Thyroid gland (tissue), 4 donors: ENCODE measurements around the gene ZC3H12C. TPM values are rescaled to one million over a fixed set of nuclear protein-coding genes. Genes with fewer than 3 reads are reported as not detected.
A peak's percentile ranks its signal among the peaks of the same experiment; 100 is the strongest.

ENCODE experiments used
- DNase-seq, 2 donors: peaks; one replicate each; pipeline ENCODE4 v3.0.0-alpha.2; 2019
- H3K27ac ChIP-seq, 3 donors: fragments of 200-600 bp; sonication (generic); 1 replicate in 2 of 3; 2 replicates in 1 of 3; pipeline ENCODE4 v1.5.1; 2016 to 2019; ENCODE audit warnings: mild to moderate bottlenecking in 1 of 3, moderate library complexity in 1 of 3
- H3K27me3 ChIP-seq: fragments of 200-600 bp; sonication (generic); one replicate; pipeline ENCODE4 v1.5.1; 2019
- H3K36me3 ChIP-seq, 2 donors: fragments of 200-600 bp; sonication (generic); one replicate each; pipeline ENCODE4 v1.5.1; 2016 to 2019
- H3K4me1 ChIP-seq, 2 donors: fragments of 200-600 bp; sonication (generic); one replicate each; pipeline ENCODE4 v1.5.1; 2017 to 2019
- H3K4me3 ChIP-seq, 3 donors: fragments of 200-600 bp; sonication (generic); replicated peaks in 1 of 3; 1 replicate in 2 of 3; 2 replicates in 1 of 3; pipeline ENCODE4 v1.5.1; 2016; ENCODE audit warnings: mild to moderate bottlenecking in 1 of 3
- H3K9me3 ChIP-seq: fragments of 200-600 bp; sonication (generic); one replicate; pipeline ENCODE4 v1.5.1; 2017
- CTCF ChIP-seq, 6 experiments: fragments of 200-600 bp in 3 of 6; fragments of 450-650 bp in 3 of 6; sonication (generic) in 3 of 6; IDR thresholded peaks; one replicate each; pipeline ENCODE4 v1.5.1; 2016 to 2019; ENCODE audit warnings: antibody characterized with exemption in 6 of 6, mild to moderate bottlenecking in 2 of 6, inconsistent platforms in 1 of 6, moderate library complexity in 1 of 6
- POLR2A ChIP-seq, 2 donors: fragments of 450-650 bp; IDR thresholded peaks; one replicate each; pipeline ENCODE4 v1.6.1; 2017; ENCODE audit warnings: antibody characterized with exemption in 2 of 2, mild to moderate bottlenecking in 2 of 2, moderate library complexity in 1 of 2
- WGBS, 2 donors: methylation state at CpG; one replicate each; pipeline ENCODE4 v1.1.5; 2017; 5-methylcytosine and 5-hydroxymethylcytosine counted together
- intact Hi-C: fragments of 100-400 bp; cut with DNase I; formaldehyde crosslinking; loops from one replicate; pipeline ENCODE4 v1.15.1; 2023
- total RNA-seq, 4 donors: library from RNA; depleted of rRNA; stranded (reverse); fragments of >200 nt; gene quantifications; one replicate each; pipeline ENCODE4 v1.2.3, GENCODE V29; 2016

ZC3H12C gene
- total RNA-seq, 4 donors from 2014 or later: 20.9 to 49.7 (median 30.6) TPM

GRCh38 chr11:110096496-110096895 lies 3.3 kb downstream of the ZC3H12C start:
- Histone ChIP-seq H3K9me3 (no peaks in the 10 kb centered on the region), H3K27ac (no peak overlapping the region), H3K4me1 (peaks cover 33 to 49% of the 10 kb centered on the region in 2 donors), H3K36me3 (no peaks in the 10 kb centered on the region), H3K27me3 (no peaks in the 10 kb centered on the region), H3K4me3 (no peak overlapping the region)
- TF ChIP-seq POLR2A (IDR thresholded peaks at IDR 0.05) (peak in 1 of 2 donors; percentile 22), CTCF (IDR thresholded peaks at IDR 0.05) (no peak)
- WGBS, 2 donors: 46 to 48% methylated on average over 5 of the region's 5 CpGs
- intact Hi-C loops: no loop called here
- DNase-seq: peak; percentile 62 to 64

GRCh38 chr11:110097459-110098012 lies 4.3 kb downstream of the ZC3H12C start:
- H3K4me3 ChIP-seq: no peak overlapping the region
- TF ChIP-seq CTCF (IDR thresholded peaks at IDR 0.05): no peak
- no peak for TF ChIP-seq POLR2A (IDR thresholded peaks at IDR 0.05)
- H3K4me1 ChIP-seq: peaks cover 31 to 45% of the 10 kb centered on the region in 2 donors
- H3K27me3 ChIP-seq: no peaks in the 10 kb centered on the region
- no peaks in the 10 kb centered on the region for H3K36me3 ChIP-seq
- intact Hi-C loops: no loop called here
- no peaks in the 10 kb centered on the region for H3K9me3 ChIP-seq
- H3K27ac ChIP-seq: no peak overlapping the region
- no peak for DNase-seq
- 93% methylated on average over 5 of the region's 5 CpGs for WGBS, 2 donors

- no peak for DNase-seq
- Histone ChIP-seq H3K27me3 (no peaks in the 10 kb centered on the region), H3K36me3 (no peaks in the 10 kb centered on the region), H3K27ac (no peak overlapping the region), H3K4me1 (peaks cover 31 to 45% of the 10 kb centered on the region in 2 donors), H3K9me3 (no peaks in the 10 kb centered on the region), H3K4me3 (no peak overlapping the region)
- intact Hi-C loops: no loop called here
- TF ChIP-seq CTCF (IDR thresholded peaks at IDR 0.05) (no peak), POLR2A (IDR thresholded peaks at IDR 0.05) (no peak)
- WGBS, 2 donors: 85 to 86% methylated on average over 1 of the region's 1 CpG
These were observed 5.5 kb downstream of the ZC3H12C start for GRCh38 chr11:110098645-110099044.

- Histone ChIP-seq H3K4me3 (no peak overlapping the region), H3K36me3 (no peaks in the 10 kb centered on the region), H3K27ac (peak overlapping the region; percentile 34 to 58 (median 49)), H3K9me3 (no peaks in the 10 kb centered on the region), H3K27me3 (no peaks in the 10 kb centered on the region), H3K4me1 (peaks cover 23 to 42% of the 10 kb centered on the region in 2 donors)
- intact Hi-C loops: no loop called here
- WGBS, 2 donors: 66 to 68% methylated on average over 7 of the region's 7 CpGs
- TF ChIP-seq POLR2A (IDR thresholded peaks at IDR 0.05) (no peak), CTCF (IDR thresholded peaks at IDR 0.05) (no peak)
- DNase-seq: no peak
These were observed 7.5 kb downstream of the ZC3H12C start for GRCh38 chr11:110100476-110101240.

GRCh38 chr11:110106713-110107274 lies 13.6 kb downstream of the ZC3H12C start:
- peaks cover 0 to 2% of the 10 kb centered on the region in 2 donors for H3K4me1 ChIP-seq
- intact Hi-C loops: no loop called here
- H3K4me3 ChIP-seq: no peak overlapping the region
- H3K36me3 ChIP-seq: no peaks in the 10 kb centered on the region
- no peaks in the 10 kb centered on the region for H3K9me3 ChIP-seq
- no peak for DNase-seq
- 95 to 98% methylated on average over 2 of the region's 2 CpGs for WGBS, 2 donors
- H3K27me3 ChIP-seq: no peaks in the 10 kb centered on the region
- TF ChIP-seq CTCF (IDR thresholded peaks at IDR 0.05) (no peak), POLR2A (IDR thresholded peaks at IDR 0.05) (no peak)
- H3K27ac ChIP-seq: no peak overlapping the region
